HCT116 (cell line): ENCODE measurements around the gene CDH24. TPM values are rescaled to one million over a fixed set of nuclear protein-coding genes. Genes with fewer than 3 reads are reported as not detected.

Experiments
- ATAC-seq: fragments of 200-7000 bp; cut with Tn5 transposase; 2 replicates; pipeline ENCODE4 v1.9.1; 2020; ENCODE audit warnings: mild to moderate bottlenecking, moderate library complexity
- BruUV-seq: library from RNA; stranded (reverse); fragments of 400-500 nt; replicated peaks from 2 replicates; lab custom pipeline; 2021; lab: Mats Ljungman, UMichigan
- CTCF ChIA-PET: fragments of 300-600 bp; sonication (Branson Sonifier 250); formaldehyde crosslinking; loops from one replicate; lab custom pipeline; 2021; ENCODE audit warnings: antibody characterized with exemption; lab: Charles Lee
- POLR2A ChIA-PET: fragments of 300-600, 350-600 bp; sonication (Branson Sonifier 250); formaldehyde crosslinking; loops from one replicate; lab custom pipeline; 2021; ENCODE audit warnings: antibody characterized with exemption; lab: Charles Lee
- RAD21 ChIA-PET, 2 experiments: fragments of 300-600 bp; sonication (Branson Sonifier 250); formaldehyde crosslinking; loops; one replicate each; lab custom pipeline; 2023; ENCODE audit warnings: low total read pairs in 2 of 2; ENCODE audit not compliant: uncharacterized antibody in 2 of 2, unreplicated experiment in 2 of 2, low non-redundant PET in 1 of 2; lab: Charles Lee
- DNase-seq: peaks from one replicate; pipeline ENCODE4 v3.0.0-alpha.2; 2010; ENCODE audit warnings: low read depth, low spot score
- H2AFZ ChIP-seq: fragments of 200-600 bp; shearing (Covaris generic), sonication (generic); 2 replicates; pipeline ENCODE4 v1.6.1; 2017; ENCODE audit warnings: low read depth, mixed run types, mixed read lengths, antibody characterized with exemption, low read length; ENCODE audit not compliant: poor library complexity, severe bottlenecking
- H3K27ac ChIP-seq: 2 replicates; pipeline ENCODE4 v1.5.1; 2012; ENCODE audit warnings: low read depth, low read length
- H3K27me3 ChIP-seq: fragments of 200-600 bp; sonication (generic); 2 replicates; pipeline ENCODE4 v1.6.1; 2016; ENCODE audit warnings: mixed run types, low read length, mixed read lengths; ENCODE audit not compliant: insufficient read depth
- H3K36me3 ChIP-seq, 2 experiments: fragments of 200-500 bp in 1 of 2; fragments of 200-600 bp in 1 of 2; sonication (Bioruptor generic) in 1 of 2; sonication (generic) in 1 of 2; 2 replicates each; pipeline versions ENCODE4 v1.5.1 to v1.6.1; 2014 to 2016; ENCODE audit warnings: low read length in 2 of 2, inconsistent platforms in 1 of 2, mixed read lengths in 1 of 2, mixed run types in 1 of 2; ENCODE audit not compliant: insufficient read depth in 2 of 2, control insufficient read depth in 1 of 2
- H3K4me1 ChIP-seq, 2 experiments: fragments of 200-600 bp in 1 of 2; sonication (generic) in 1 of 2; 2 replicates each; pipeline versions ENCODE4 v1.5.1 to v1.6.1; 2012 to 2017; ENCODE audit warnings: low read length in 2 of 2, inconsistent platforms in 1 of 2, mild to moderate bottlenecking in 1 of 2, mixed read lengths in 1 of 2, mixed run types in 1 of 2, moderate library complexity in 1 of 2; ENCODE audit not compliant: insufficient read depth in 2 of 2, control insufficient read depth in 1 of 2
- H3K4me2 ChIP-seq: fragments of 200-600 bp; sonication (generic); 2 replicates; pipeline ENCODE4 v1.6.1; 2017; ENCODE audit warnings: mixed run types, low read length, mixed read lengths
- H3K4me3 ChIP-seq, 2 experiments: fragments of 200-600 bp in 1 of 2; sonication (generic) in 1 of 2; replicated peaks in 1 of 2; 2 replicates each; pipeline ENCODE4 v1.5.1; 2011 to 2016; ENCODE audit warnings: low read length in 2 of 2, control low read depth in 1 of 2, low read depth in 1 of 2, mild to moderate bottlenecking in 1 of 2, mixed read lengths in 1 of 2, mixed run types in 1 of 2
- H3K79me2 ChIP-seq: fragments of 200-600 bp; sonication (generic); 2 replicates; pipeline ENCODE4 v1.6.1; 2017; ENCODE audit warnings: mild to moderate bottlenecking, mixed run types, low read length, moderate library complexity, mixed read lengths; ENCODE audit not compliant: insufficient read depth
- H3K9ac ChIP-seq: fragments of 200-600 bp; sonication (generic); 2 replicates; pipeline ENCODE4 v1.6.1; 2016; ENCODE audit warnings: low read length, mixed read lengths
- H3K9me2 ChIP-seq: fragments of 200-600 bp; sonication (generic), shearing (Covaris generic); 2 replicates; pipeline ENCODE4 v1.6.1; 2017; ENCODE audit warnings: mixed run types, mild to moderate bottlenecking, moderate library complexity; ENCODE audit not compliant: insufficient read depth
- H3K9me3 ChIP-seq, 2 experiments: fragments of 200-500 bp in 1 of 2; fragments of 200-600 bp in 1 of 2; sonication (Bioruptor generic) in 1 of 2; sonication (generic) in 1 of 2; 2 replicates each; pipeline ENCODE4 v1.6.1; 2014 to 2017; ENCODE audit warnings: low read length in 2 of 2, mixed read lengths in 2 of 2, inconsistent platforms in 1 of 2, low read depth in 1 of 2, mild to moderate bottlenecking in 1 of 2, mixed run types in 1 of 2, moderate library complexity in 1 of 2; ENCODE audit not compliant: control insufficient read depth in 1 of 2, insufficient read depth in 1 of 2
- H4K20me1 ChIP-seq: fragments of 200-600 bp; sonication (generic), shearing (Covaris generic); 2 replicates; pipeline ENCODE4 v1.6.1; 2017; ENCODE audit warnings: mixed run types, mild to moderate bottlenecking, moderate library complexity; ENCODE audit not compliant: insufficient read depth
- CBX3 ChIP-seq: IDR thresholded peaks from 2 replicates; pipeline ENCODE4 v1.6.1; 2012; ENCODE audit warnings: low read depth
- CEBPB ChIP-seq: IDR thresholded peaks from 2 replicates; pipeline ENCODE4 v1.6.1; 2012; ENCODE audit warnings: low read depth
- ELF1 ChIP-seq: IDR thresholded peaks from 2 replicates; pipeline ENCODE4 v1.6.1; 2012; ENCODE audit warnings: low read depth, borderline replicate concordance
- EZH2 ChIP-seq: fragments of 200-600 bp; sonication (generic); IDR thresholded peaks from 2 replicates; pipeline ENCODE4 v1.6.1; 2017; ENCODE audit warnings: antibody characterized with exemption, mixed run types
- EZH2phosphoT487 ChIP-seq: fragments of 200-600 bp; IDR thresholded peaks from 2 replicates; pipeline ENCODE4 v1.6.1; 2018; ENCODE audit warnings: antibody characterized with exemption, borderline replicate concordance
- JUND ChIP-seq: IDR thresholded peaks from 2 replicates; pipeline ENCODE4 v1.6.1; 2012
- POLR2A ChIP-seq: IDR thresholded peaks from 2 replicates; pipeline ENCODE4 v1.7.0; 2011; ENCODE audit warnings: borderline replicate concordance; ENCODE audit not compliant: insufficient read depth, insufficient read length; ENCODE audit errors: extremely low read depth
- POLR2AphosphoS5 ChIP-seq: IDR thresholded peaks from 2 replicates; pipeline ENCODE4 v1.6.1; 2011; ENCODE audit warnings: mild to moderate bottlenecking, low read depth, low read length, moderate library complexity
- RAD21 ChIP-seq: IDR thresholded peaks from 2 replicates; pipeline ENCODE4 v1.6.1; 2012; ENCODE audit warnings: low read depth, mild to moderate bottlenecking
- REST ChIP-seq: IDR thresholded peaks from 2 replicates; pipeline ENCODE4 v1.6.1; 2012; ENCODE audit warnings: low read depth
- SIN3A ChIP-seq: IDR thresholded peaks from 2 replicates; pipeline ENCODE4 v1.6.1; 2012; ENCODE audit warnings: low read depth
- SRF ChIP-seq: IDR thresholded peaks from 2 replicates; pipeline ENCODE4 v1.6.1; 2012; ENCODE audit warnings: low read depth
- TCF7L2 ChIP-seq: IDR thresholded peaks from 2 replicates; pipeline ENCODE4 v1.7.0; 2011; ENCODE audit warnings: borderline replicate concordance, inconsistent platforms; ENCODE audit not compliant: insufficient read depth, insufficient read length; ENCODE audit errors: extremely low read depth
- YY1 ChIP-seq: IDR thresholded peaks from 2 replicates; pipeline ENCODE4 v1.6.1; 2011; ENCODE audit warnings: low read length, low read depth, moderate library complexity, mild to moderate bottlenecking; ENCODE audit not compliant: insufficient replicate concordance; ENCODE audit errors: extremely low read depth
- ZFX ChIP-seq: fragments of 450-650 bp; IDR thresholded peaks from 2 replicates; pipeline ENCODE4 v1.6.1; 2017
- intact Hi-C: fragments of 100-400 bp; cut with micrococcal nuclease; formaldehyde crosslinking; loops from 2 replicates; pipeline ENCODE4 v1.10.0; 2022
- total RNA-seq: library from RNA; stranded (reverse); gene quantifications from one replicate; pipeline ENCODE4 v1.2.1, GENCODE V29; 2021; ENCODE audit not compliant: unreplicated experiment
- TF ChIP-seq, protein P1 (sequence below): IDR thresholded peaks from 2 replicates; pipeline ENCODE4 v1.6.1; 2012

The CDH24 gene
- total RNA-seq, 1 experiment from 2014 or later: 19.3 TPM

- Histone ChIP-seq H3K9ac (no peak overlapping the region), H4K20me1 (no peaks in the 10 kb centered on the region), H3K4me3 (no peak overlapping the region), H3K27ac (no peak overlapping the region), H3K79me2 (no peaks in the 10 kb centered on the region), H3K9me2 (no peaks in the 10 kb centered on the region), H3K4me2 (no peak overlapping the region), H3K36me3 (no peaks in the 10 kb centered on the region), H3K9me3 (no peaks in the 10 kb centered on the region), H2AFZ (no peak overlapping the region), H3K27me3 (peaks cover 4% of the 10 kb centered on the region; the same call in 1 of the 2 replicates), H3K4me1 (no peaks in the 10 kb centered on the region)
- no peak for DNase-seq
- RAD21 ChIA-PET: no interaction called here
- no TSS peak for BruUV-seq
- intact Hi-C loops: no loop called here
- CTCF ChIA-PET: no interaction called here
- POLR2A ChIA-PET: interaction anchor here (1.4 kb wide), 1 partner anchor 11 kb away, joined by 5 read pairs; the partner anchor contains the start of genes ACIN1 and C14orf119
- no peak for ATAC-seq
- no peak for TF ChIP-seq SIN3A
- TF ChIP-seq EZH2: no peak
- no peak for TF ChIP-seq TCF7L2
- no peak for TF ChIP-seq CEBPB
- no peak for TF ChIP-seq POLR2AphosphoS5
- TF ChIP-seq YY1: no peak
- no peak for TF ChIP-seq RAD21
- no peak for TF ChIP-seq ZFX
Measured at GRCh38 chr14:23105348-23105824, 48.1 kb upstream of the CDH24 start.

DNA sequence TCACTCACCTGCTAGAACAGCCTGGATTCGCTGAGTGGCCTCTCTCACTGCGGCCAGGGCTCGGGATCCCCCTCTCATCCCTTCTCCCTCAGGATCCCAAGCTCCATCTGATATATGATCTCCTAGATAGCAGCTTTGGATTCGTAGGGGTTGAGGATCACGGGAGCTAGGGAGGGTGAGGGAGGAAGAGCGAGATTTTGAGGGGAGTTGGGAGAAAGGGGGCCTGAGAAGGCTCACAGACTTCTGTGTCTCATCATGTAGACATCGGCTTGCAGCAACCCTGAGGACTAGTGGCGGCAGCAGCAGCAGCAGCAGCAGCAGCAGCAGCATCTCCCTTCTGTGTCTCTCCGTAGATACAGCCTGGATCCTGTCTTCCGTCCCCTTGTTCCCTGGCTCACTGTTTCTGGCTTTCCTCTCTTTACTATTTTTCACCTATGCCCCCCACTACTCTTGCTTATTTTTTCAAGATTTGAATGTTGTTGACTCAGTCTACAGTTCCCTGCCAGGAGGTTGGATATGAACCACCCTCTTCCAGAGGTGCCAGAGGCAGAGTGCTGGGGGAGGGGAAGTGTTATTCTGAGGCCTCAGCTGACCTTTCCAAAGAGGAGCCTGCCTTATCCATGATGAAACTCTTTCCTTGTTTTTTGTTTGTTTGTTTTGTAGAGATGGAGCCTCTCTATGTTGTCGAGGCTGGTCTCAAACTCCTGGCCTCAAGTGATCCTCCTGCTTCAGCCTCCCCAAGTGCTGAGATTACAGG lies 47.4 kb upstream of the CDH24 start, which contains the start of gene CIROP:
Gene CIROP (minus strand): TSS at position 399 of the 757 bp plus-strand sequence. CDS start 69 bp downstream, at position 330.
- Histone ChIP-seq H3K79me2 (no peaks in the 10 kb centered on the region), H4K20me1 (no peaks in the 10 kb centered on the region), H3K4me3 (no peak within 1 kb of the TSS), H3K36me3 (no peaks in the 10 kb centered on the region), H3K27me3 (no peaks in the 10 kb centered on the region; the same call in 1 of the 2 replicates), H3K4me2 (no peak within 1 kb of the TSS), H3K9me3 (no peaks in the 10 kb centered on the region), H3K9ac (no peak within 1 kb of the TSS), H2AFZ (no peak within 1 kb of the TSS), H3K27ac (no peak within 1 kb of the TSS), H3K9me2 (no peaks in the 10 kb centered on the region), H3K4me1 (no peaks in the 10 kb centered on the region)
- no peak for TF ChIP-seq SRF
- TF ChIP-seq JUND: no peak
- no peak for TF ChIP-seq REST
- no peak for TF ChIP-seq ELF1
- TF ChIP-seq EZH2phosphoT487: no peak
- no peak for TF ChIP-seq RAD21
- no peak for TF ChIP-seq CEBPB
- TF ChIP-seq CBX3: no peak
- TF ChIP-seq POLR2A: no peak
- TF ChIP-seq EZH2: no peak
- TF ChIP-seq, protein P1, sequence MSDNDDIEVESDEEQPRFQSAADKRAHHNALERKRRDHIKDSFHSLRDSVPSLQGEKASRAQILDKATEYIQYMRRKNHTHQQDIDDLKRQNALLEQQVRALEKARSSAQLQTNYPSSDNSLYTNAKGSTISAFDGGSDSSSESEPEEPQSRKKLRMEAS: no peak
- TF ChIP-seq TCF7L2: no peak
- ATAC-seq: no peak
- no peak for DNase-seq
- intact Hi-C loops: no loop called here
- CTCF ChIA-PET: interaction anchor here (0.9 to 1.1 kb wide), 2 partner anchors 15 to 36 kb away, joined by 3 read pairs; no protein-coding TSS in a partner anchor
- RAD21 ChIA-PET: no interaction called here
- no TSS peak for BruUV-seq
- POLR2A ChIA-PET: interaction anchor here (1.5 kb wide), 1 partner anchor 10 kb away, joined by 7 read pairs; the partner anchor contains the start of genes ACIN1 and C14orf119
